ENCODE measurements around the gene USP49. TPM values are rescaled to one million over a fixed set of nuclear protein-coding genes. Genes with fewer than 3 reads are reported as not detected.
"Not testable (repeated sequence)": the region's sequence is repeated elsewhere in the genome, so short reads cannot be mapped to it uniquely, and the experiment has no call there.

The USP49 gene
- polyA plus RNA-seq, 10 donors: 3.4 to 7.8 (median 5.2) TPM

DNA sequence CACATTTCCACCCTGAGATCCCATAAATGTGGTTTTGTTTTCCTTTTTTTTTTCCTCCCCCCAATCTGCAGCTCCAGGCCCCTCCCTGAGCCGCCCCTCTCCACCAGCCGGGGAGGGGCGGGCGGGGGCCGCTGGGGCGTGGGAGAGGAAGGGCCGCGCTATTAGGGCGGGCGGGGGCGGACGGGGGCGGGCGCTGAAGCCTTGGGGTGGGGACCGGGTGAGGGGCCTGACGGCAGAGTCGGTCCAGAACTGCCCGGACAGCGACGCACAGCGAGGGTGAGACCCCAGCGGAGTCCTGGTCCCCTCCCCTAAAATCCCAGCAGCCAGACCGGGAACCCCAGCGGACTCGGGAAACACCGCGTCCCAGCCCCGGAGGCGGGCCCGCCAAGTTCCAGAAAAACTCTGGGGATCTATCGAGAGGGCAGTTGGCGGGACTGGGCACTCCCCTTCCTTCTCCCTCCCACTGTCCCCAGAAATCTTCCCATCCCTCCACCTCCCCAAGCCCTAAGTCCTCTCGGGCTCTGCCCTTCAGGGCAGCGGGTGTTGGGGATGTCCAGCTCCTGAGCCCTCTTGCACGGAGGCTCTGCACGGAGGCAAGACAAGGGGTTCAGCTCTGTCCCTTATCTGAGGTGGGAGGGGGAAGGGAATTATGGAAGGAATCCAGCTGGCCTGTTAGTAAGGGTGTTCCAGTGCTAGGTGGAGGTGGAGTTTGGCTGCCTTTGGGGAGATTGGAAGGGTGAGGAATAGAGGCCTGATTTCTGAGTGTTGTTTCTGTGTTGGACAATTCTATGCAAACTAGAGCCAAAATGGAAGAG is 114.4 kb downstream of the USP49 start, which contains the start of gene PRICKLE4:
Gene PRICKLE4, plus strand, starts transcription at position 232 of the 815 bp plus-strand sequence. CDS start 2,692 bp downstream, outside the sequence.
- peak in 2 of 3 donors; percentile 51 to 70 for DNase-seq

- peak; percentile 95 to 98 (median 98) for DNase-seq
Observed at GRCh38 chr6:41779788-41780550, 115.2 kb downstream of the USP49 start, which contains the start of gene FRS3. Gene FRS3 (minus strand): TSS chr6:41779900. CDS start chr6:41776987, 2,913 bp downstream.

GRCh38 chr6:41779336-41779735 is 115.8 kb downstream of the USP49 start:
- no peak for DNase-seq

- DNase-seq: no peak
Observed at GRCh38 chr6:41778895-41779294, 116.3 kb downstream of the USP49 start.

- no peak for DNase-seq
Observed at GRCh38 chr6:41777551-41778285, 117.5 kb downstream of the USP49 start.

GRCh38 chr6:41775293-41775882 is 119.8 kb downstream of the USP49 start:
- no peak for DNase-seq

- DNase-seq: no peak
Observed at GRCh38 chr6:41774841-41775240, 120.3 kb downstream of the USP49 start.

DNA sequence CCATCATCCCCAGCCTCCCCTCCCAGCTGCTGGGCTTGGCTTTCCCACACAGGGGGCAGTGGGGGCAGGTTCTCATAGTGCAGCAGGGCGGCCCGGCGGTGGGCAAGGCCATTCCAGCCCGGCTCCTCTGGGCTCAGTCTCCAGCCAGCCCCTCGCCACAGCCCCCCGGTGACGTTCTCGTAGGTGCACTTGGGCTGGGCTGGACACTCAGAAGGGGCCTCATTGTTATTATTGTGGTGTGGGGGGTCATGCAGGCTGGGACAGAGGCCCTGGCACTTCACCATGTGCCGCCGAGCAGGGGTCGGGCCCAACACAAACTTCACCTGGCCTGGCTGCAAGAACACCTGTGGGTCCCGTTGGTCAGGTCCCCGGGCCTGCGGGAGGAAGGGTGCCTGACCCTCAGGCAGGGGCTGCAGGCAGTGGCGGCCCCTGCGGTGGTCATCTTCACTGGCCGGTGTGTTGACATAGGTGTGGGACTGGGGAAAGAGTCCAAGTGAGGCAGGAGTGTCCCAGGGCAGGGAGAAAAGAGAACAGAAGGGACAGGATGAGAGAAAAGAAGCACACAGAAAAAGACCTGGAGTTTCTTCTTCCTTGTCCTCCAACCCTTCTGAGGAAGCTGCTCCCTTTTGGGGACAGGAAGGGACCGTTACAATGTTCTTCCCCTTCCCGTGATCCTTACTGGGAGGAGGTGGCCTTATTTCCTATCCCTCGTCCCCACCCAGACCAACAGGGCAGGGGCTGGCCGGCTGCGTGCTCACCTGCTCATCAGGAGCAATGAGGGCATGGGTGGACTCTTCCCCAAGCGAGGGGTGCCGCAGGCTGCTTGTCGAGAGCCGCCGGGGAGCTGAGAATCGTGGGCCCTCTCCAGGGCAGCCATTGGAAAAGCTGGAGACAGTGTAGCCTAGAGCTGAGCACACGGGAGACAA is 123.9 kb downstream of the USP49 start:
- no peak for DNase-seq

DNA sequence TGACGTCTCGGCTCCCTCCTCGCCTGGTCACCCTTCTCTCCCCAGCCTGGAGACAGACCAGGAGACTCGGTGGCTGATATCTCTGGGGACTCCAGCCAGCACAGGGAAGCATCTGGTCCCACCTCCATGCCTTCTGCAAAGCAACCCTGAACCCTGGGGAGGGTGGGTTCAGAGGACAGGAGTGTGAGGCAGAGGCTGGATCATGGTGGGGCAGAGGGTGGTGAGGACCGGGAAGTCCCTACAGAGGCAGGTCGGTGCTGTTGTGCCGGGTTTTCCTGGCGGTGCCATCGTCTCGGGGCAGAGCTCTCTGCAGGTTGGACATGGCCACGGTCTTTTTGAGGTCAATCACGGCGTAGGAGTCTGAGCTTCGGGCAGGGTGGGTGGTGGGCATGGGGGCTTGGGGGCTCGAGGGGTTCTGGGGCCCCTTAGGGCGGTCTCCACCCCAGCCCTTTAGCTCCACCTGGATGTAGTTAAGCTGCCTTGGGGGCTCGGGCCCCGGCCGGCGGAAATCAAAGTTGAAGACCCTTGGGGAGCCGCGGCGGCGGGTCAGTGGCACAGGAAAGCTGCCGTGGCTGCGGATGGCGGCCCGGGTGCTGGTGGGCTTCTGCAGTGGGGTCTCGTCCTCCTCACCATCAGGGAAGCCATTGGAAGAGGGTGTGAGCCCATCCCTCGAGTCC is 124.7 kb downstream of the USP49 start:
- no peak for DNase-seq

DNA sequence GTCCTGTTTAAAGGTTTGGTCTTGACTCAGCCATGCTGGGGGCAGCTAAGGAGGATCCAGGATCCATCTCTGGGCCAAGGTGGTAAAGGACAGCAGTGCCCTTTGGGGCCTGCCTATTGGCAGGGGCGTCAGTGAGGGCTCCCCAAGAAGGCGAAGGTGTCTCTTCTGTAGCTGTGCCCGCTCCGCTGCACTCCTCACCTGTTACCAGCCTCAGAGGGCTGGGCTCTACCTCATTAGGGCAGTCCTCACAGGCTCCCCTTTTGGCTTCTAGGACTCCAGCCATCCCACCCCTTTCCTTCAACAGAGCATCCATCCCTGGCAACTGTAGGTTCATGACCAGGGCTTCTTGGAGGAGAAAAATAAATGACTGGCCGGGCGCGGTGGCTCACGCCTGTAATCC is 125.8 kb downstream of the USP49 start:
- no peak for DNase-seq

GRCh38 chr6:41768545-41769308 is 126.4 kb downstream of the USP49 start:
- DNase-seq: no peak

- peak; percentile 28 to 66 (median 38) for DNase-seq
Observed at GRCh38 chr6:41767112-41767833, 127.9 kb downstream of the USP49 start.

DNA sequence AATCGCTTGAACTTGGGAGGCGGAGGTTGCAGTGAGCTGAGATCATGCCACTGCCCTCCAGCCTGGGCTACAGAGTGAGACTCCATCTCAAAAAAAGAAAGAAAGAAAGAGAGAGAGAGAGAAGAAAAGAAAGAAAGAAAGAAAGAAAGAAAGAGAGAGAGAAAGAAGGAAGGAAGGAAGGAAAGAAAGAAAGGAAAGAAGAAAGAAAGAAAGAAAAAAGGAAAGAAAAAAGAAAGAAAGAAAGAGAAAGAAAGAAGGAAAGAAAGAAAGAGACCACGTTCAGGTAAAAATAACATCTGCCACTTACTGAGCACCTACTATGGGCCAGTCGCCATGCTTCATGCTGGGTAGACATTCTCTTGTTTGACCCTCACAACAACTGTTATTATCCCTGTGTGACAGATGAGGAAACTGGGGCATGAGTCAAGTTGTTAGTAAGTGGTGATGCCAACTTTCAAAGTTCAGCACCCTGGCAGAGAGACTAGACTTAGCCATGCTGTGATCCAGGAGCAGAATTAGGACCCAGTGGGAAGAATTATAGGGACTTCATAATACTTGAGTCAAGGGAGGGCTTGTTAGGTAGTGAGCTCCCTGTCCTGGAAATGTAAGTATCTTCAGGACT is 129.0 kb downstream of the USP49 start:
- not testable (repeated sequence) for DNase-seq

DNA sequence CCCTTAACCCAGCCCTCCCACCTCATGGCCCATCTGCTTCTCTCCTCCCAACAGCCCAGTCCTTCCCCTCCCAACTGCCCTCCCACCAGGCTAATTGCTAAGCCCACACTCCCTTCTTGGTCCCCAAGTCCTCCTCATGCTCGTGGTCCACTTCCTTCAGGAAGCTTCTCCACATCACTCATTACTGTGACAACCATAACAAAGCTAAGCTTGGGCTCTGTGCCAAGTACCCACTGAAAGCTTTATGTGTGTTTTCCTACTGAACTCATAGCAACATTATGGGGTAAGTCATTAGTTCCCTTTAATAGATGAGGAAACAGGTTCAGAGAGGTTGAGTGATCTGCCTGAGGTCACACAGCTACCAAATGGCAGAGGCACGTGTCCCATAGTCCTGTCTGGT is 131.7 kb downstream of the USP49 start:
- no peak for DNase-seq

DNA sequence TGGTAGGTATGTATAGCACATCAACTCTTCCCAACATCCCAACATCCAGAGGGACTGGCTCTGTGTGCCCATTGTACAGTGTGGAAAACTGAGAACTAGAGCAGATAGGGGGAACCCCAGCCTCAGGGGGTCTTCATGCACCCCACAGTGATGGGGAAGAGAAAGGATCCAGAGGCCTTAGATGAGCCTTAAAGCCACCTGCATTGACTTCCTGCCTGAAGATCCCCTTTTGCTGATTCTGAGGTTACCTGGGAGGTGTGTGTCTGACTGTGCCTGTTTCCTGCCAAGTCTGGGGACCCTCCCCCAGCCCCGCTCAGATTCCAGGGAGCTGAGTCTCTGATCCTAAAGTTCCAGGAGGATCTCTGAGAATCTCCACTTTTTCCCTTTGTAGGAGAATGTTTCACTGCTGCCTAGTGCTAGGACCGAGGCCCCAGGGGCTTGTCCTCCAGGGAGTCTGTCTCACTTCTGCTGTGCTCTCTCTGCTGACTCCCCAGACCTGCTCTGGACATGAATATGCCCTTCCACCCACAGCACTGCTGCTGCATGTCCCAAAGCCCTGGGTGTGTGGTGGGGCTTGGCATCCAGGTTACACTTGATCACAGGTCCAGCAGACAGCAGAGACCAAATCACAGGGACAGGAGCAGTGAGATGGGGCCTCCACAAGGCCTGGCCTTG is 135.1 kb downstream of the USP49 start:
- no peak for DNase-seq

GRCh38 chr6:41759106-41759904 is 135.9 kb downstream of the USP49 start:
- no peak for DNase-seq
